GM23338 (cell line): ENCODE measurements around the gene CDKN2AIPNL. TPM values are rescaled to one million over a fixed set of nuclear protein-coding genes. Genes with fewer than 3 reads are reported as not detected.

Experiments used
- ATAC-seq: fragments of 200-7000 bp; cut with Tn5 transposase; 3 replicates; pipeline ENCODE4 v1.9.1; 2020
- DNase-seq: peaks from one replicate; pipeline ENCODE4 v3.0.0-alpha.2; 2015; ENCODE audit warnings: low spot score
- H2AFZ ChIP-seq: fragments of 200-600 bp; sonication (generic); 2 replicates; pipeline ENCODE4 v1.8.0; 2016; ENCODE audit warnings: antibody characterized with exemption, mild to moderate bottlenecking, moderate library complexity
- H3F3A ChIP-seq: fragments of 200-600 bp; sonication (generic); replicated peaks from 2 replicates; pipeline ENCODE4 v1.8.0; 2017; ENCODE audit warnings: antibody characterized with exemption, mixed run types, low read depth
- H3K27ac ChIP-seq: fragments of 200-600 bp; sonication (generic); 2 replicates; pipeline ENCODE4 v1.6.1; 2016; ENCODE audit warnings: low read depth
- H3K27me3 ChIP-seq: fragments of 200-600 bp; sonication (generic); 2 replicates; pipeline ENCODE4 v1.8.0; 2016; ENCODE audit warnings: mild to moderate bottlenecking, mixed run types, moderate library complexity; ENCODE audit not compliant: insufficient read depth
- H3K36me3 ChIP-seq: fragments of 200-600 bp; sonication (generic); 2 replicates; pipeline ENCODE4 v1.8.0; 2016; ENCODE audit warnings: mild to moderate bottlenecking; ENCODE audit not compliant: insufficient read depth
- H3K4me1 ChIP-seq: fragments of 200-600 bp; sonication (generic); 2 replicates; pipeline ENCODE4 v1.8.0; 2016; ENCODE audit warnings: mild to moderate bottlenecking, moderate library complexity; ENCODE audit not compliant: insufficient read depth
- H3K4me2 ChIP-seq: fragments of 200-600 bp; sonication (generic); 2 replicates; pipeline ENCODE4 v1.7.1; 2017; ENCODE audit warnings: mixed run types
- H3K4me3 ChIP-seq: fragments of 200-600 bp; sonication (generic); 2 replicates; pipeline ENCODE4 v1.6.1; 2016; ENCODE audit warnings: mixed run types
- H3K79me2 ChIP-seq: fragments of 200-600 bp; sonication (generic); replicated peaks from 2 replicates; pipeline ENCODE4 v1.8.0; 2017; ENCODE audit warnings: mild to moderate bottlenecking; ENCODE audit not compliant: insufficient read depth
- H3K9me2 ChIP-seq: fragments of 200-600 bp; sonication (generic); 2 replicates; pipeline ENCODE4 v1.8.0; 2017; ENCODE audit not compliant: insufficient read depth
- H4K20me1 ChIP-seq: fragments of 200-600 bp; sonication (generic); replicated peaks from 2 replicates; pipeline ENCODE4 v1.8.0; 2017; ENCODE audit warnings: mild to moderate bottlenecking; ENCODE audit not compliant: insufficient read depth
- H3K27ac Mint-ChIP-seq: 2 replicates; pipeline ENCODE4 v1.8.0; 2020; ENCODE audit warnings: inconsistent platforms, mild to moderate bottlenecking, moderate library complexity, mixed read lengths
- H3K27me3 Mint-ChIP-seq: 3 replicates; pipeline ENCODE4 v1.8.0; 2022; ENCODE audit warnings: low read depth, mild to moderate bottlenecking, moderate library complexity, mixed read lengths, inconsistent platforms; ENCODE audit not compliant: insufficient read depth, poor library complexity
- H3K36me3 Mint-ChIP-seq: 3 replicates; pipeline ENCODE4 v1.8.0; 2021; ENCODE audit warnings: low read depth, mild to moderate bottlenecking, inconsistent platforms, moderate library complexity, mixed read lengths
- H3K4me1 Mint-ChIP-seq: 3 replicates; pipeline ENCODE4 v1.8.0; 2020; ENCODE audit warnings: mild to moderate bottlenecking, inconsistent platforms, mixed read lengths
- H3K4me3 Mint-ChIP-seq: 3 replicates; pipeline ENCODE4 v1.8.0; 2021; ENCODE audit warnings: moderate library complexity, mild to moderate bottlenecking, inconsistent platforms, mixed read lengths
- H3K9me3 Mint-ChIP-seq: 3 replicates; pipeline ENCODE4 v1.8.0; 2020; ENCODE audit warnings: moderate library complexity, mild to moderate bottlenecking, inconsistent platforms, mixed read lengths
- CTCF ChIP-seq, 2 experiments: fragments of 200-600 bp in 1 of 2; sonication (generic) in 1 of 2; conservative IDR thresholded peaks; 2 replicates each; pipeline versions ENCODE4 v1.5.1 to v1.6.1; 2016 to 2017; ENCODE audit warnings: antibody characterized with exemption in 2 of 2, low read depth in 2 of 2, mild to moderate bottlenecking in 2 of 2, moderate library complexity in 1 of 2
- ETS1 ChIP-seq: IDR thresholded peaks from 2 replicates; pipeline ENCODE4 v1.6.1; 2016; ENCODE audit warnings: antibody characterized with exemption
- EZH2 ChIP-seq: fragments of 200-600 bp; sonication (generic); IDR thresholded peaks from one replicate; pipeline ENCODE4 v1.8.0; 2017; ENCODE audit warnings: antibody characterized with exemption, mild to moderate bottlenecking, low read depth; ENCODE audit not compliant: unreplicated experiment
- JUNB ChIP-seq: IDR thresholded peaks from one replicate; pipeline ENCODE4 v1.6.1; 2016; ENCODE audit warnings: antibody characterized with exemption; ENCODE audit not compliant: unreplicated experiment
- STAT1 ChIP-seq: IDR thresholded peaks from one replicate; pipeline ENCODE4 v1.6.1; 2016; ENCODE audit warnings: antibody characterized with exemption; ENCODE audit not compliant: unreplicated experiment
- ZNF462 ChIP-seq: fragments of 250-450 bp; sonication (Bioruptor Pico); IDR thresholded peaks from 2 replicates; pipeline ENCODE4 v1.5.0; 2020; ENCODE audit warnings: mild to moderate bottlenecking, moderate library complexity
- polyA plus RNA-seq: library from polyadenylated mRNA; unstranded; fragments of >200 nt; fragmentation: Nextera tagmentation; extraction: Ambion mirVana; gene quantifications from 2 replicates; pipeline ENCODE4 v1.2.1, GENCODE V29; 2016
- total RNA-seq: library from RNA; depleted of rRNA; stranded (reverse); fragments of >200 nt; shearing (Covaris generic); gene quantifications from 2 replicates; pipeline ENCODE4 v1.2.3, GENCODE V29; 2014

The CDKN2AIPNL gene
- total and polyA plus RNA-seq, 2 experiments from 2014 or later = 53.5 to 79.5 TPM

- TF ChIP-seq ETS1 (no peak), JUNB (no peak), EZH2 (no peak), CTCF (conservative IDR thresholded peaks at IDR 0.05; ENCODE audit: low read depth in 2 of 2) (no peak)
- Histone ChIP-seq H3K27me3 (no peaks in the 10 kb centered on the region), H3K4me2 (no peak overlapping the region), H3K9me2 (no peaks in the 10 kb centered on the region), H3K79me2 (no peaks in the 10 kb centered on the region), H3K4me3 (no peak overlapping the region), H3F3A (no peaks in the 10 kb centered on the region), H3K27ac (no peak overlapping the region), H3K4me1 (no peaks in the 10 kb centered on the region), H3K36me3 (no peaks in the 10 kb centered on the region), H2AFZ (no peak overlapping the region), H4K20me1 (no peaks in the 10 kb centered on the region)
- DNase-seq = no peak
- Mint-ChIP-seq H3K4me1 (no peaks in the 10 kb centered on the region; the same call in 2 of the 3 replicates), H3K9me3 (no peaks in the 10 kb centered on the region), H3K27ac (no peak overlapping the region), H3K4me3 (no peak overlapping the region), H3K36me3 (no peaks in the 10 kb centered on the region; the same call in 2 of the 3 replicates), H3K27me3 (peaks cover 5% of the 10 kb centered on the region)
- no peak for ATAC-seq
These were observed 46.1 kb upstream of the CDKN2AIPNL start for GRCh38 chr5:134457801-134458200.

- Histone ChIP-seq H3K79me2 (no peaks in the 10 kb centered on the region), H3K36me3 (no peaks in the 10 kb centered on the region), H3K27ac (no peak overlapping the region), H3K9me2 (no peaks in the 10 kb centered on the region), H4K20me1 (no peaks in the 10 kb centered on the region), H3K4me2 (no peak overlapping the region), H3K27me3 (no peaks in the 10 kb centered on the region), H3K4me1 (no peaks in the 10 kb centered on the region), H3K4me3 (no peak overlapping the region), H3F3A (no peaks in the 10 kb centered on the region), H2AFZ (no peak overlapping the region)
- DNase-seq (no peak), ATAC-seq (no peak)
- Mint-ChIP-seq H3K9me3 (no peaks in the 10 kb centered on the region), H3K36me3 (no peaks in the 10 kb centered on the region; the same call in 2 of the 3 replicates), H3K4me1 (no peaks in the 10 kb centered on the region; the same call in 2 of the 3 replicates), H3K27me3 (peaks cover 6% of the 10 kb centered on the region), H3K27ac (no peak overlapping the region), H3K4me3 (no peak overlapping the region)
- TF ChIP-seq STAT1 (no peak), JUNB (no peak), CTCF (conservative IDR thresholded peaks at IDR 0.05; ENCODE audit: low read depth in 2 of 2) (no peak), ZNF462 (CRISPR knock-in tag) (no peak)
These were observed 45.1 kb upstream of the CDKN2AIPNL start for GRCh38 chr5:134456825-134457224.
